Lower lobe of right lung (tissue), 2 donors: ENCODE measurements around the gene TXNRD3. TPM values are rescaled to one million over a fixed set of nuclear protein-coding genes. Genes with fewer than 3 reads are reported as not detected.
A peak's percentile ranks its signal among the peaks of the same experiment; 100 is the strongest.

ENCODE experiments used
- ATAC-seq, 2 donors: fragments of 200-7000 bp; cut with Tn5 transposase; one replicate each; pipeline ENCODE4 v1.9.1; 2020 to 2022; ENCODE audit warnings: mild to moderate bottlenecking in 2 of 2, moderate library complexity in 2 of 2
- DNase-seq: peaks from one replicate; pipeline ENCODE4 v3.0.0-alpha.2; 2020
- H3K27ac ChIP-seq: fragments of 200-600 bp; one replicate; pipeline ENCODE4 v1.8.0; 2022
- H3K27me3 ChIP-seq: fragments of 200-600 bp; one replicate; pipeline ENCODE4 v1.8.0; 2022; ENCODE audit warnings: low read depth
- H3K36me3 ChIP-seq: fragments of 200-600 bp; one replicate; pipeline ENCODE4 v1.8.0; 2022; ENCODE audit warnings: mild to moderate bottlenecking
- H3K4me1 ChIP-seq: fragments of 200-600 bp; one replicate; pipeline ENCODE4 v1.8.0; 2022
- H3K4me3 ChIP-seq: fragments of 200-600 bp; one replicate; pipeline ENCODE4 v1.8.0; 2022; ENCODE audit warnings: mild to moderate bottlenecking
- H3K9me3 ChIP-seq: fragments of 200-600 bp; one replicate; pipeline ENCODE4 v1.8.0; 2022
- CTCF ChIP-seq: fragments of 200-600 bp; IDR thresholded peaks from one replicate; pipeline ENCODE4 v1.8.0; 2022; ENCODE audit warnings: antibody characterized with exemption, mild to moderate bottlenecking
- intact Hi-C: fragments of 100-400 bp; cut with DNase I; formaldehyde crosslinking; loops from one replicate; pipeline ENCODE4 v1.11.0; 2022
- total RNA-seq: library from RNA; stranded (reverse); fragmentation: NEBNext Ultra II Directional; extraction: Animal tissue kit (Norgen Biotek cat#: 25700); gene quantifications from one replicate; pipeline ENCODE4 v1.2.1, GENCODE V29; 2021
- donor health status: DM: no; HTN: yes; CAD: no; lungs with severe emphysema.

TXNRD3 gene
- total RNA-seq, 1 donor from 2014 or later = 8.7 TPM

DNA sequence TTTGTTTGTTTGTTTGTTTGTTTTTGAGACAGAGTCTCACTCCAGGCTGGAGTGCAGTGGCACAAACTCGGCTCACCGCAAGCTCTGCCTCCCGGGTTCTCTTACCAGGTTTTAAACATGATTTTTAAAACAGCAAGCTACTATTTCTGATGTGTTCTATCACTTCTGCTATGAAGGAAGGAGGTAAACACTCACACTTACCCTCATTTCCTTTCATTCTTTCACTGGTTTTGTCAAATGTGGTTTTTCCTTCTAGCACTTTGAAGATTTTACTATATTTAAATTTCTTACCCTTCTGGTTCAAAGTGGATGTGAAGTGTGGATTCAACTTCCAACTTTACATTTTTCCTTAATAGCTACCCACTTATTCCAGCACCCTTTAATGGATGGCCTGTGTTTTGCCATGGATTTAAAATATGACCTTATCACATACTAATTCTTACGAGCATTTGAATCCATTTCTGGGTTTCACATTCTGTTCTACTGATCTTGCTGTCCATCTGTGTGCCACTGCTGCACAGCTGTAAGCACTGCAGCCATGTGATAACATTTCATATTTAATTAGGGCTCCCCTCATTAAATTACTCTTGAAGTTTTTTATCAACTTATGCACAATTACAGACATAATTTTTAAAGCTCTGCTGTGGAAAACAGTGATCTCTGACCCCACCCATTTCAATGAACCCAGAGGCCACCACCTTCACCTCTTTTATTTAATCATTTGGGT, 42.3 kb downstream of the TXNRD3 start:
- no peak for DNase-seq
- no peak overlapping the region for H3K4me3 ChIP-seq

DNA sequence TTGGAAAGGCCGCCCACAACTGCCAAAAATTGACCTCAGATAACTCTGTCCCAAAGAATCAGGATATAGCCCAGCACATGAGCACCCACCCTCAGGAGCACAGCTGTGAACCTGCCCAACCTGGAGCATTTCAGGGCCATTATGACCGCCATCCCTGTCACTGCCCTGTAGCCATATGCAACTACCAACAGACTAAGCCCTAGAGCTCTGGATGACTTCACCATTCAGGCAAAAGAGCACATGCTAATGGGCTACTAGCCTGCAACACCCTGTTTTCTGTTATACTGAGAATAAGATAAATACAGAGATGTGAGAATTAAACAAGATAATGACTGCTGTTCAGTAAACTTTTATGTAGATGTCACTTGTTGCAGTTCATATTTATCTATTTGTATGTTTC, 45.0 kb downstream of the TXNRD3 start:
- Histone ChIP-seq H3K9me3 (no peaks in the 10 kb centered on the region), H3K27me3 (no peaks in the 10 kb centered on the region), H3K4me3 (no peak overlapping the region), H3K4me1 (no peaks in the 10 kb centered on the region), H3K36me3 (peaks cover 54% of the 10 kb centered on the region), H3K27ac (no peak overlapping the region)
- DNase-seq (no peak), ATAC-seq (no peak)
- no peak for TF ChIP-seq CTCF
- intact Hi-C loops = no loop called here

More for the DNA sequence above, 42.3 kb downstream of the TXNRD3 start:
- Histone ChIP-seq H3K27me3 (no peaks in the 10 kb centered on the region), H3K4me1 (no peaks in the 10 kb centered on the region), H3K36me3 (peaks cover 33% of the 10 kb centered on the region), H3K9me3 (no peaks in the 10 kb centered on the region), H3K27ac (no peak overlapping the region)
- no peak for TF ChIP-seq CTCF
- no peak for ATAC-seq
- intact Hi-C loops = no loop called here

DNA sequence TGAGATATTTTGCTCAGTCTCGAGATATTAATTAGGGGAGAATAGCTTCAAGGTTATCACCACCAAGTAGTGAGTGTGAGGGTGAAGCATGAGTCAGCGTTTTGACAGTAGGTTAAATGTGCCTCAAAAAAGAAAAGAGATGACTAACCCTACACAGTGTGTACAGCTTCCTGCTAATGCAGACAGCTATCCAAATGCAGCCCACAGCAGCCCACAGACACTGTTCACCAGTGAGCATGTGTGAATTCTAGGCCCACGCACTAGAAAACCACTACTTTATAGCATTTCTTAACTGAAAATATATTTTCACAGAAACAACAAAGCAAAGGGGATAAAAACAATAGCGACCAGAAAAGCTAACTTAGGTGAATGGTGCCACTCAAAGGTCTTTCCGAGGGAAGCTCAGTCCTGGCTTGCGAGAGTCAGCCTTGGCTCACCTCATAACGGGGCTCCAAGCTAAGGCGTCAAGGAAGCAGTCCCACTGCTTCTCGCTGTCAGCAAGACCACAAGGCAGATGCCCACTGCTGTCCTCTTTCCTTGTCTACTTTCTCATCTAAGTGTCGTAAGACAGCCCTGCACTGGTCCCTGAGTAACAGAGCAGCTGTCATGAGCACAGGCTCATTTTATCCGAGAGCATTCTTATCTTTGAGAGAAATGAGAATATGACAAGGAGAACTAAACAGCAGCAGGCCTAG, 47.6 kb downstream of the TXNRD3 start:
- ATAC-seq (peak in 1 of 2 donors; percentile 54), DNase-seq (no peak)
- H3K4me3 ChIP-seq = no peak overlapping the region
- H3K27me3 ChIP-seq = no peaks in the 10 kb centered on the region
- no peaks in the 10 kb centered on the region for H3K4me1 ChIP-seq
- H3K27ac ChIP-seq = no peak overlapping the region
- intact Hi-C loops = no loop called here
- no peaks in the 10 kb centered on the region for H3K9me3 ChIP-seq
- no peak for TF ChIP-seq CTCF
- H3K36me3 ChIP-seq = peaks cover 55% of the 10 kb centered on the region

DNA sequence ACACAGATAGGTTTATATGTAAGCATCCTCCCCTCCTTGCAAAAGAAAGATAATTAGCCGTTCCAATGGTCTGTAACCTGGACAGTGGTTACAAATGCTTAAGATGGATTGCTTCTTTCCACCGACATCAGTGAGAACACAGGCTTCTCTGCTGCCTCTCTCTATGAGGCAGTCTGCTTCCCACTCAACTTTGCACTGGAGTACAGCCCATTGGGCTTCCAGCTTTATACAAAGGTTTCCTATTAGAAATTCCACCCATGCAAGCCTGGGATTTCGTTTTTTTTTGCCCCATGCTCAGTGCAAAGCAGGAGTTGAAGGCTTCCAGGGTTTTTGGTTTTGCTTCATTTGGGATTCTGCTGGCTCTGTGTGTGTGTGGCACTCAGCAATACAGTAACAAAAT, 48.9 kb downstream of the TXNRD3 start:
- Histone ChIP-seq H3K9me3 (no peaks in the 10 kb centered on the region), H3K27ac (no peak overlapping the region), H3K4me3 (no peak overlapping the region), H3K4me1 (no peaks in the 10 kb centered on the region), H3K36me3 (peaks cover 55% of the 10 kb centered on the region), H3K27me3 (no peaks in the 10 kb centered on the region)
- intact Hi-C loops = no loop called here
- DNase-seq = no peak
- TF ChIP-seq CTCF = no peak
- no peak for ATAC-seq

- Histone ChIP-seq H3K27ac (no peak overlapping the region), H3K36me3 (peaks cover 43% of the 10 kb centered on the region), H3K4me1 (no peaks in the 10 kb centered on the region), H3K9me3 (no peaks in the 10 kb centered on the region), H3K27me3 (no peaks in the 10 kb centered on the region), H3K4me3 (no peak overlapping the region)
- DNase-seq = no peak
- intact Hi-C loops = no loop called here
- ATAC-seq = no peak
- no peak for TF ChIP-seq CTCF
Measured at GRCh38 chr3:126604691-126605090, 50.2 kb downstream of the TXNRD3 start.
